Upper lobe of right lung (tissue), 1 donor: ENCODE data around the gene C6orf15. TPM values are rescaled to one million over a fixed set of nuclear protein-coding genes. Genes with fewer than 3 reads are reported as not detected.

Experiments used
- ATAC-seq: fragments of 200-7000 bp; cut with Tn5 transposase; one replicate; pipeline ENCODE4 v1.9.1; 2020; ENCODE audit warnings: mild to moderate bottlenecking, moderate library complexity
- DNase-seq: peaks from one replicate; pipeline ENCODE4 v3.0.0-alpha.2; 2020
- H3K27ac ChIP-seq: fragments of 200-600 bp; one replicate; pipeline ENCODE4 v1.8.0; 2022
- H3K27me3 ChIP-seq: fragments of 200-600 bp; one replicate; pipeline ENCODE4 v1.8.0; 2022; ENCODE audit warnings: mild to moderate bottlenecking
- H3K36me3 ChIP-seq: fragments of 200-600 bp; one replicate; pipeline ENCODE4 v1.8.0; 2022
- H3K4me1 ChIP-seq: fragments of 200-600 bp; one replicate; pipeline ENCODE4 v1.8.0; 2022
- H3K4me3 ChIP-seq: fragments of 200-600 bp; one replicate; pipeline ENCODE4 v1.8.0; 2022; ENCODE audit warnings: mild to moderate bottlenecking
- H3K9me3 ChIP-seq: fragments of 200-600 bp; one replicate; pipeline ENCODE4 v1.8.0; 2022
- intact Hi-C: fragments of 100-400 bp; cut with DNase I; formaldehyde crosslinking; loops from one replicate; pipeline ENCODE4 v1.11.0; 2022
- total RNA-seq: library from RNA; stranded (reverse); fragmentation: NEBNext Ultra II Directional; extraction: Animal tissue kit (Norgen Biotek cat#: 25700); gene quantifications from one replicate; pipeline ENCODE4 v1.2.1, GENCODE V29; 2021
- TF ChIP-seq, protein P1 (sequence below): fragments of 200-600 bp; IDR thresholded peaks from one replicate; pipeline ENCODE4 v1.8.0; 2022; ENCODE audit warnings: antibody characterized with exemption
- donor health status: DM: no; HTN: yes; CAD: no; lungs with severe emphysema.

C6orf15 gene
- total RNA-seq, 1 donor from 2014 or later, result not detected

DNA sequence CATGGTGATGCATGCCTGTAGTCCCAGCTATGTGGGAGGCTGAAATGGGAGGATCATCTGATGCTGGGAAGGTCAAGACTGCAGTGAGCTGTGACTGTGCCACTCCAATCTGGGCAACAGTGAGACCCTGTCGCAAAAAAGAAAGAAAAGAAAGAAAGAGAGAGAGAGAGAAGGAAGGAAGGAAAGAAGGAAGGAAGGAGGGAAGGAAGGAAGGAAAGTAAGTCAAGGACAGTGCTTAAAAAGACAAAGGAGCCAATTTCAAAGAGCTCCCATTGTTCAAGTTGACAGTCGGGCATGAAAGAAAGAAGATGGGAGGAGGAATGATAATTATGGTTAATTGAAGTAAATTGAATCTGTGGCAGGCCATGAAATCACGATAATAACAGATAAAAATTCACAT is 16.2 kb downstream of the C6orf15 start:
- TF ChIP-seq, protein P1, sequence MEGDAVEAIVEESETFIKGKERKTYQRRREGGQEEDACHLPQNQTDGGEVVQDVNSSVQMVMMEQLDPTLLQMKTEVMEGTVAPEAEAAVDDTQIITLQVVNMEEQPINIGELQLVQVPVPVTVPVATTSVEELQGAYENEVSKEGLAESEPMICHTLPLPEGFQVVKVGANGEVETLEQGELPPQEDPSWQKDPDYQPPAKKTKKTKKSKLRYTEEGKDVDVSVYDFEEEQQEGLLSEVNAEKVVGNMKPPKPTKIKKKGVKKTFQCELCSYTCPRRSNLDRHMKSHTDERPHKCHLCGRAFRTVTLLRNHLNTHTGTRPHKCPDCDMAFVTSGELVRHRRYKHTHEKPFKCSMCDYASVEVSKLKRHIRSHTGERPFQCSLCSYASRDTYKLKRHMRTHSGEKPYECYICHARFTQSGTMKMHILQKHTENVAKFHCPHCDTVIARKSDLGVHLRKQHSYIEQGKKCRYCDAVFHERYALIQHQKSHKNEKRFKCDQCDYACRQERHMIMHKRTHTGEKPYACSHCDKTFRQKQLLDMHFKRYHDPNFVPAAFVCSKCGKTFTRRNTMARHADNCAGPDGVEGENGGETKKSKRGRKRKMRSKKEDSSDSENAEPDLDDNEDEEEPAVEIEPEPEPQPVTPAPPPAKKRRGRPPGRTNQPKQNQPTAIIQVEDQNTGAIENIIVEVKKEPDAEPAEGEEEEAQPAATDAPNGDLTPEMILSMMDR, result no peak
- Histone ChIP-seq H3K27me3 (no peaks in the 10 kb centered on the region), H3K4me1 (peaks cover 5% of the 10 kb centered on the region), H3K4me3 (no peak overlapping the region), H3K36me3 (no peaks in the 10 kb centered on the region), H3K9me3 (no peaks in the 10 kb centered on the region), H3K27ac (no peak overlapping the region)
- DNase-seq, result no peak
- intact Hi-C loops, result no loop called here
- ATAC-seq, result no peak

DNA sequence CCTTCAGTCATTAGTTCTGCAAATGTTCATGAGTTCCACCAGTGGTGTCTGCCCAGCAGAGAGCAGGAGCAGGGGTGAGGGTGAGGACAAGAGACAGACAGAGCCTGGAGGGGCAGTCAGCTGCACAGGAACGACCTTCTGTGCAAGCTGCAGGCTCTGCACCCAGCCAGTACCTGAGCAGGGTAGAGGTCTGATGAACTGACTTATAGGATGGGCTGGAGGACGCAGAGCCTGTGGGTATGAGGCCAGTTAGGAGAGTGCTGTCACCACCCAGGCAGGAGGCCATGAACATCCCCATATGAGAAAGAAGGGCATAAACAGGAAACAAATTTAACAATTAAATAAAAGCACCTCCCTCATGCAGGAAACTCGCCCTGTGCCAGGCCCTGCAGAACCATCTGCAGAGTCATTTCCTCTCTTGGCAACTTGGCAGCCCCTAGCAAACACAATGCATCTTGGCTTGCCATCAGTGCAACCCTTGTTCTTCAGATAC is 17.9 kb downstream of the C6orf15 start:
- Histone ChIP-seq H3K36me3 (no peaks in the 10 kb centered on the region), H3K4me3 (no peak overlapping the region), H3K9me3 (no peaks in the 10 kb centered on the region), H3K27ac (peak overlapping the region; percentile 47), H3K27me3 (no peaks in the 10 kb centered on the region), H3K4me1 (peaks cover 5% of the 10 kb centered on the region)
- ATAC-seq (peak; percentile 55), DNase-seq (no peak)
- TF ChIP-seq, protein P1, result no peak
- intact Hi-C loops, result no loop called here

DNA sequence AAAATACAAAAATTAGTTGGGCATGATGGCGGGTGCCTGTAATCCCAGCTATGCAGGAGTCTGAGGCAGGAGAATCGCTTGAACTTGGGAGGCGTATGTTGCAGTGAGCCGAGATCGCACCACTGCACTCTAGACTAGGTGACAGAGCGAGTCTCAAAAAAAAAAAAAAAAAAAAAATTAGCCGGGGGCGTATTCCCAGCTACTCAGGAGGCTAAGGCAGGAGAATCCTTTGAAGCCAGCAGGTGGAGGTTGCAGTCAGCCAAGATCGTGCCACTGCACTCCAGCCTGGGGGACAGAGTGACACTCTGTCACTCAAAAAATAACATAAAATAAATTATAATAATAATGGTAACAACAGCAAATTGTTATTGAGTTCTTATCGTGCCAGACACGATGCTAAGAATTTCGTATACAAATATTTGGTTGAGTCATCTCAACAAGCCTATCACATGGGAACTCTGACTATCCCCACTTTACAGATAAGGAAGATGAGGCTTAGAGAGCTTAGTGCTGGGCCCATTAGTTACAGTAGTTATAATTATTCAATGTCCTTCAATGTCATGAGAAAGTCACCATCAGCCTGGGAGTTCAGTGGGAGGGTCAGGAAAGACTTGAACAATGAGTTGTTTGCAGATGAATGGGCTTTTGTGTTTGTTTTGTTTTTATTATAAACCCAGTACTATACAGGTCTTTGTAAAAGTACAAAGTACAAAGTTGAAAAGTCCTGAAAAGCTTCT is 19.4 kb downstream of the C6orf15 start:
- Histone ChIP-seq H3K9me3 (no peaks in the 10 kb centered on the region), H3K4me3 (no peak overlapping the region), H3K4me1 (peaks cover 5% of the 10 kb centered on the region), H3K27me3 (no peaks in the 10 kb centered on the region), H3K36me3 (no peaks in the 10 kb centered on the region), H3K27ac (no peak overlapping the region)
- ATAC-seq, result no peak
- TF ChIP-seq, protein P1, result no peak
- no peak for DNase-seq
- intact Hi-C loops, result no loop called here

DNA sequence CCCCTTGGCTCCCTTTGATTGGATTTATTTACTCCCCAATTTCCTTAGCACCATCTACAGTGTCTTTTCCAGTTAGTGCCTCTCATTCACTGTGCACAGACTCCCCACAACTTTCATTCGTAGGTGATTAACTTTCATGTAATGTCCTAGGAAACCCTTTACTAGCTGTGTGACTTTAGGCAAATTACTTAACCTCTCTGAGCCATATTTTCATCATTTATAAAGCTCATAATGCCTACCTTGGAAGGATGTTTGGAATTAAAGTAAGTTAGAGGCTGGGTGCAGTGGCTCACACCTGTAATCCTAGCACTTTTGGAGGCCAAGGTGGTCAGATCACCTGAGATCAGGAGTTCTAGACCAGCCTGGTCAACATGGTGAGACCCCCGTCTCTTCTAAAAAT is 20.1 kb downstream of the C6orf15 start:
- intact Hi-C loops, result no loop called here
- no peak for ATAC-seq
- Histone ChIP-seq H3K9me3 (no peaks in the 10 kb centered on the region), H3K27me3 (no peaks in the 10 kb centered on the region), H3K4me3 (no peak overlapping the region), H3K36me3 (no peaks in the 10 kb centered on the region), H3K27ac (no peak overlapping the region), H3K4me1 (peaks cover 8% of the 10 kb centered on the region)
- TF ChIP-seq, protein P1, result no peak
- no peak for DNase-seq

DNA sequence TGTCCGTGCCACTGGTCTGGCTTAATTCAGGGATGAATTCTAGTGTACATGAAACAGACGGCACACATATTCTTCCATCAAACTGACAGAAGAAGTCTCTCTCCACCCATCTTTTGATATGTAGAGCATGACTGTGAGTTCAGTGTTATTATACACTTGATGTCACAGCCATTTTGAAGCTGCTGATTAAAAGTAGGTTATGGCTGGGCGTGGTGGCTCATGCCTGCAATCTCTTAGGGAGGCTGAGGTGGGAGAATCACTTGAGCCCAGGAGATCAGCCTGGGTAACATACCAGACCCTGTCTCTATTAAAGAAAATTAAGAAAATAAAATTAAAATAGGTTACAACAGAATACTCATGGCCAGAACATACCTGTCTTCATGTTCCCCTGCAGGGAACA is 20.7 kb downstream of the C6orf15 start:
- TF ChIP-seq, protein P1, result no peak
- ATAC-seq (no peak), DNase-seq (no peak)
- intact Hi-C loops, result no loop called here
- Histone ChIP-seq H3K4me3 (no peak overlapping the region), H3K4me1 (peaks cover 14% of the 10 kb centered on the region), H3K36me3 (no peaks in the 10 kb centered on the region), H3K27ac (no peak overlapping the region), H3K27me3 (no peaks in the 10 kb centered on the region), H3K9me3 (no peaks in the 10 kb centered on the region)
